ENCODE measurements around the gene LIX1.

Gene LIX1

DNA sequence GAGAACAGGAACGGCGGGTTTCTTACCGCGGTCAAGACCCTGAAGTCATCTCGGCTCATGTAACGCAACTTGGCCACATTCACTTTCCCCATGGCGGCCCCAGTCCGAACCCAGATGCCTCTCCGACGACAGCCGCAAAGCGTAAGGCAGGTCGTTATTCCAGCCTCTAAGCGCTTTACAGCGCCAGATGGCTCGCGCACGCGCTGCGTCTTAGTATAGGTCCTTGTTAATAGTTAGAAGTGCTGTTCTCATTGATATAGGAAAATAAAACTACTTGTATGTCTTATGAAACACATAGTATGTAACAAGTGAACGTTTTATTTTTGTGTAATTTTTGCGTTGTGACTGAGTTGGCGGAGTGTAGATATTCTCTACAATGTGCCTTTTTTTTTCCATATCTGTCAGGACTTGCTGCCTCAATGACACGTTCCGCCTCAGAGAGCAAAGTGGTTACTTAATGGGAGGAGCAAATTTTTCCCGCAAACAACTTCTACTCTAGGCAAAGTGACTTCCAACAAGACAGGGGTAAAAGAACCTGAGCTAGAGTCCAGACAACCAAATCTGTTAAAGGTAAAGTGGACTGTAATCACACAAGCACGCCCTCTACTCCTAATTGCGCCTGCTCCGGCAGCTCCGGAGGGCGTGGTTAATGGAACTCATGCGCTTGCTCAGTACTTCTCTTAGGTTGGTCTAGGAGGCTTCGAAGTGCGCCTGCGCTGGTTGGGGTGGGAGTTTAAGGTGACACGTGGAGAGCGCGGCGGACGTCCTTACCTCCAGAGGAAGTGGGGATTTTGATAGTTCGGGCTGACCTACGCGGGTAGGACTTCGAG, 40.9 kb upstream of the LIX1 start, which contains the start of gene RIOK2:
Gene RIOK2, minus strand, starts transcription at position 148 of the 830 bp plus-strand sequence. Its CDS starts 56 bp downstream, at position 92.
- Histone ChIP-seq H2AFZ (ENCODE audit: low read depth, low read length) (peak within 1 kb of the TSS; percentile 77), H3K36me3 (ENCODE audit: control insufficient read depth in 1 of 2, insufficient read depth in 2 of 2, low read depth in 1 of 2, low read length in 2 of 2) (peaks cover 3 to 23% of the 10 kb centered on the region in 2 experiments), H4K8ac (ENCODE audit: low read length) (peak within 1 kb of the TSS; percentile 94), H2AK5ac (ENCODE audit: low read length, severe bottlenecking) (peak within 1 kb of the TSS; percentile 91), H3K4me3 (ENCODE audit: insufficient read depth in 1 of 2, low read depth in 1 of 2, low read length in 2 of 2) (peak within 1 kb of the TSS; percentile 88 to 91), H3K9me3 (ENCODE audit: control insufficient read depth, low read length) (no peaks in the 10 kb centered on the region), H3K23ac (ENCODE audit: low read length in 2 of 2) (peak within 1 kb of the TSS in 1 of 2 experiments; percentile 89), H3K4me1 (ENCODE audit: control insufficient read depth, insufficient read depth, low read depth, low read length) (peaks cover 3% of the 10 kb centered on the region), H2BK5ac (ENCODE audit: low read depth, low read length, poor library complexity, severe bottlenecking) (peak within 1 kb of the TSS; percentile 78), H2BK12ac (ENCODE audit: low read length in 2 of 2) (peak within 1 kb of the TSS; percentile 33 to 52), H3K4ac (ENCODE audit: low read depth in 1 of 2, low read length in 2 of 2) (peak within 1 kb of the TSS in 1 of 2 experiments; percentile 89), H2BK120ac (ENCODE audit: low read depth, low read length) (peak within 1 kb of the TSS; percentile 71), H3K79me1 (replicated peaks; ENCODE audit: low read length, poor library complexity, severe bottlenecking) (peaks cover 13% of the 10 kb centered on the region), H4K91ac (ENCODE audit: low read length) (peak within 1 kb of the TSS; percentile 85), H3K27me3 (ENCODE audit: control insufficient read depth in 1 of 2, insufficient read depth in 1 of 2, low read length in 2 of 2) (no peaks in the 10 kb centered on the region), H3K4me2 (ENCODE audit: low read length, poor library complexity, severe bottlenecking) (peak within 1 kb of the TSS; percentile 79), H2BK15ac (ENCODE audit: low read depth, poor library complexity, severe bottlenecking) (peak within 1 kb of the TSS; percentile 67), H3K27ac (ENCODE audit: low read length, poor library complexity, severe bottlenecking) (peak within 1 kb of the TSS; percentile 99), H3K18ac (ENCODE audit: low read depth in 1 of 2, low read length in 2 of 2) (peak within 1 kb of the TSS; percentile 89 to 97), H3K14ac (ENCODE audit: low read length in 2 of 2) (peak within 1 kb of the TSS; percentile 80 to 84), H3K9ac (ENCODE audit: low read length) (peak within 1 kb of the TSS; percentile 97)
- 0% methylated on average over 40 of the region's 44 CpGs for WGBS
- peak; percentile 97 for DNase-seq

DNA sequence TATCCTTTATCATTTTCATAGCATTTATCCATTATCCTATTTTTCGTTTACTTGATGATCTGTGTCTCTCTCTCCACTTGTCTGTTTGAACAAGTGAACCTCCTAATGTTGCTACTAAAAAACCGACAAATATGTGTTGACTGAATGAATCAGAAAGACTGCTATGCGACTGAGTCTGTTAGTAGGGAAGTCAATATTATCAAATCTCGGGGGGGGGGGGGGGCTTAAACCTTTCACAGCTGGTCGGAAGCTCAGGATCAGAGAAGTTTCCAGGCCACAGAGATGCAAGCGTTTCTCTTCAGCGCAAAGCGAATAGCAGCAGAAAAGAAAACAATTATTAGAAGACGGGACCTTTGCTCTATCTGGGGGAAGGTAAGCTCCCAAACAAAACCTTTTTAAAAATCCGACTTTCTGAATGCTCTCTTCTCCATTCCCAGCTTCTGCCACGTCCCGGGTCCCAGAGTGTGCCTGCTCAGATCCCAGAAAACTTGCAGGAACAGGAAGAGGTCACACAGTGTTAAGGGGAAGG, 40.2 kb upstream of the LIX1 start:
- WGBS, result 0% methylated on average over 9 of the region's 12 CpGs
- Histone ChIP-seq H2AK5ac (ENCODE audit: low read length, severe bottlenecking) (no peak overlapping the region), H4K8ac (ENCODE audit: low read length) (peak overlapping the region; percentile 94), H3K4me1 (ENCODE audit: control insufficient read depth, insufficient read depth, low read depth, low read length) (peaks cover 3% of the 10 kb centered on the region), H3K4me3 (ENCODE audit: insufficient read depth in 1 of 2, low read depth in 1 of 2, low read length in 2 of 2) (peak overlapping the region; percentile 88 to 91), H2BK12ac (ENCODE audit: low read length in 2 of 2) (peak overlapping the region in 1 of 2 experiments; percentile 52), H2AFZ (ENCODE audit: low read depth, low read length) (peak overlapping the region; percentile 77), H3K4me2 (ENCODE audit: low read length, poor library complexity, severe bottlenecking) (peak overlapping the region; percentile 79), H3K14ac (ENCODE audit: low read length in 2 of 2) (peak overlapping the region; percentile 80 to 84), H3K27ac (ENCODE audit: low read length, poor library complexity, severe bottlenecking) (peak overlapping the region; percentile 99), H3K79me1 (replicated peaks; ENCODE audit: low read length, poor library complexity, severe bottlenecking) (peaks cover 15% of the 10 kb centered on the region), H3K27me3 (ENCODE audit: control insufficient read depth in 1 of 2, insufficient read depth in 1 of 2, low read length in 2 of 2) (no peaks in the 10 kb centered on the region), H2BK120ac (ENCODE audit: low read depth, low read length) (peak overlapping the region; percentile 68), H4K91ac (ENCODE audit: low read length) (peak overlapping the region; percentile 85), H3K36me3 (ENCODE audit: control insufficient read depth in 1 of 2, insufficient read depth in 2 of 2, low read depth in 1 of 2, low read length in 2 of 2) (peaks cover 5 to 30% of the 10 kb centered on the region in 2 experiments), H3K23ac (ENCODE audit: low read length in 2 of 2) (peak overlapping the region in 1 of 2 experiments; percentile 89), H2BK5ac (ENCODE audit: low read depth, low read length, poor library complexity, severe bottlenecking) (peak overlapping the region; percentile 78), H3K9me3 (ENCODE audit: control insufficient read depth, low read length) (no peaks in the 10 kb centered on the region), H2BK15ac (ENCODE audit: low read depth, poor library complexity, severe bottlenecking) (peak overlapping the region; percentile 12), H3K4ac (ENCODE audit: low read depth in 1 of 2, low read length in 2 of 2) (peak overlapping the region in 1 of 2 experiments; percentile 89), H3K18ac (ENCODE audit: low read depth in 1 of 2, low read length in 2 of 2) (peak overlapping the region; percentile 64 to 97), H3K9ac (ENCODE audit: low read length) (peak overlapping the region; percentile 97)
- DNase-seq, result no peak

DNA sequence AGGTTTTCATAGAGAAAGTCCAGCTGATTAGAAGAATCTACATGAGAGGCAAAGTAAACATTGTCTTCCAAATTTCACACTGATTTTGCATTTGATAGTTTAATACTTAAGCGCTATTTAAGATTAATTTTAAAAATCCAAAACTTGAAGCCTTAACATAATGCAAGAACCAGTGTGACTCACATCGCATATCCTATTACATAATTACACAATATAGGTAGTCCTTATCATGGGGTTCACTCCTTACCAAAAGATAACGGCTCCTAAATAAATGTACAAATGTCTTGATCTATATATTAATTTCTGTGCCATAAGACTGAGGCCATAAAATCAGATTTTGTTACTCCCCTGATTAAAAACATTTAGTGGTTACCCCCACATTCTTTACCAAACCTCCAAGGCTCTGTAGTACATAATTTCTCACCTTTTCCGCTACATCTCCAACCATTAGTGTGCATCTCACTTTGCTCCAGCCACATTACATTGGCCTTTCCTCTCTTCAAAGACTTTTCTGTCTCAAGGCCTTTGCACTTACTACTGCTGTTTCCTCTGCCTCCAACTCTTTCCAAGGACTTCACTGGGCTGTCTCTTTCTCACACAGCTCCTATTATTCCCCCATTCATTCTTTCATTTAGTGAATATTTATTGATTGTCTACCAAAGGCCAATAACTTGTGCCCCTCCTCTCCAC, 39.6 kb upstream of the LIX1 start:
- 96% methylated on average over 4 of the region's 4 CpGs for WGBS
- H3K4me3 ChIP-seq (ENCODE audit: insufficient read depth in 1 of 2, low read depth in 1 of 2, low read length in 2 of 2), result peak overlapping the region in 1 of 2 experiments; percentile 88
- H3K79me1 ChIP-seq (replicated peaks; ENCODE audit: low read length, poor library complexity, severe bottlenecking), result peaks cover 15% of the 10 kb centered on the region
- no peak overlapping the region for H4K8ac ChIP-seq (ENCODE audit: low read length)
- H3K9ac ChIP-seq (ENCODE audit: low read length), result peak overlapping the region; percentile 97
- no peak overlapping the region for H3K27ac ChIP-seq (ENCODE audit: low read length, poor library complexity, severe bottlenecking)
- no peaks in the 10 kb centered on the region for H3K9me3 ChIP-seq (ENCODE audit: control insufficient read depth, low read length)
- no peak overlapping the region for H2BK15ac ChIP-seq (ENCODE audit: low read depth, poor library complexity, severe bottlenecking)
- H3K36me3 ChIP-seq (ENCODE audit: control insufficient read depth in 1 of 2, insufficient read depth in 2 of 2, low read depth in 1 of 2, low read length in 2 of 2), result peaks cover 5 to 34% of the 10 kb centered on the region in 2 experiments
- no peak overlapping the region for H2AFZ ChIP-seq (ENCODE audit: low read depth, low read length)
- no peak overlapping the region for H4K91ac ChIP-seq (ENCODE audit: low read length)
- peak overlapping the region in 1 of 2 experiments; percentile 80 for H3K14ac ChIP-seq (ENCODE audit: low read length in 2 of 2)
- no peak overlapping the region for H3K4ac ChIP-seq (ENCODE audit: low read depth in 1 of 2, low read length in 2 of 2)
- no peak overlapping the region for H3K18ac ChIP-seq (ENCODE audit: low read depth in 1 of 2, low read length in 2 of 2)
- DNase-seq, result peak; percentile 28
- H3K27me3 ChIP-seq (ENCODE audit: control insufficient read depth in 1 of 2, insufficient read depth in 1 of 2, low read length in 2 of 2), result no peaks in the 10 kb centered on the region
- H2BK12ac ChIP-seq (ENCODE audit: low read length in 2 of 2), result no peak overlapping the region
- H2AK5ac ChIP-seq (ENCODE audit: low read length, severe bottlenecking), result no peak overlapping the region
- no peak overlapping the region for H2BK120ac ChIP-seq (ENCODE audit: low read depth, low read length)
- H3K4me2 ChIP-seq (ENCODE audit: low read length, poor library complexity, severe bottlenecking), result peak overlapping the region; percentile 79
- no peak overlapping the region for H3K23ac ChIP-seq (ENCODE audit: low read length in 2 of 2)
- H3K4me1 ChIP-seq (ENCODE audit: control insufficient read depth, insufficient read depth, low read depth, low read length), result peaks cover 3% of the 10 kb centered on the region
- H2BK5ac ChIP-seq (ENCODE audit: low read depth, low read length, poor library complexity, severe bottlenecking), result no peak overlapping the region
